DND-41 (cell line): ENCODE results near the gene BCR.
A peak's percentile ranks its signal among the peaks of the same experiment; 100 is the strongest.

Experiments
- ATAC-seq: fragments of 200-7000 bp; cut with Tn5 transposase; 3 replicates; pipeline ENCODE4 v1.9.1; 2021; ENCODE audit warnings: low read depth; ENCODE audit not compliant: insufficient read depth
- DNase-seq: peaks from one replicate; pipeline ENCODE4 v3.0.0-alpha.2; 2020
- H2AFZ ChIP-seq: 2 replicates; pipeline ENCODE4 v1.6.0; 2012; ENCODE audit warnings: low read depth, low read length
- H3K27ac ChIP-seq: 2 replicates; pipeline ENCODE4 v1.5.1; 2012; ENCODE audit warnings: low read length, inconsistent platforms
- H3K27me3 ChIP-seq: fragments of 200-600 bp; sonication (generic); 2 replicates; pipeline ENCODE4 v1.6.0; 2012; ENCODE audit warnings: low read length, mild to moderate bottlenecking, inconsistent platforms; ENCODE audit not compliant: insufficient read depth, poor library complexity
- H3K36me3 ChIP-seq: 2 replicates; pipeline ENCODE4 v1.5.1; 2012; ENCODE audit warnings: low read length, inconsistent platforms; ENCODE audit not compliant: insufficient read depth
- H3K4me1 ChIP-seq: 2 replicates; pipeline ENCODE4 v1.5.1; 2012; ENCODE audit warnings: mild to moderate bottlenecking, low read length; ENCODE audit not compliant: insufficient read depth
- H3K4me2 ChIP-seq: 2 replicates; pipeline ENCODE4 v1.6.0; 2012; ENCODE audit warnings: mild to moderate bottlenecking, moderate library complexity, low read length, inconsistent platforms; ENCODE audit not compliant: insufficient read depth
- H3K4me3 ChIP-seq, 2 experiments: fragments of 200-600 bp in 1 of 2; shearing (Covaris generic) in 1 of 2; 2 replicates each; pipeline ENCODE4 v1.5.1; 2012 to 2016; ENCODE audit warnings: inconsistent platforms in 2 of 2, low read length in 2 of 2, mild to moderate bottlenecking in 2 of 2, low read depth in 1 of 2, moderate library complexity in 1 of 2
- H3K79me2 ChIP-seq: 2 replicates; pipeline ENCODE4 v1.6.0; 2012; ENCODE audit warnings: low read length, inconsistent platforms; ENCODE audit not compliant: insufficient read depth
- H3K9ac ChIP-seq: 2 replicates; pipeline ENCODE4 v1.6.0; 2012; ENCODE audit warnings: low read depth, mild to moderate bottlenecking, inconsistent platforms, low read length, moderate library complexity
- H3K9me3 ChIP-seq: 2 replicates; pipeline ENCODE4 v1.5.1; 2012; ENCODE audit warnings: low read length, moderate library complexity, mild to moderate bottlenecking, inconsistent platforms; ENCODE audit not compliant: insufficient read depth, severe bottlenecking
- H4K20me1 ChIP-seq: 2 replicates; pipeline ENCODE4 v1.6.0; 2012; ENCODE audit warnings: low read length; ENCODE audit not compliant: insufficient read depth
- CTCF ChIP-seq: IDR thresholded peaks from 2 replicates; pipeline ENCODE4 v1.5.1; 2012; ENCODE audit warnings: borderline replicate concordance, low read length, moderate library complexity, mild to moderate bottlenecking; ENCODE audit not compliant: poor library complexity, severe bottlenecking; ENCODE audit errors: extremely low read depth
- EZH2 ChIP-seq: IDR thresholded peaks from 3 replicates; pipeline ENCODE4 v1.6.1; 2012; ENCODE audit warnings: borderline replicate concordance, low read depth, mild to moderate bottlenecking, moderate library complexity, low read length, inconsistent platforms; ENCODE audit not compliant: severe bottlenecking

Gene BCR

GRCh38 chr22:23196165-23196564 is 15.9 kb downstream of the BCR start:
- ATAC-seq (no peak), DNase-seq (no peak)
- H3K27me3 ChIP-seq = no peaks in the 10 kb centered on the region
- peaks cover 55% of the 10 kb centered on the region for H3K36me3 ChIP-seq
- H3K9me3 ChIP-seq = no peaks in the 10 kb centered on the region
- H3K4me3 ChIP-seq = no peak overlapping the region
- no peak overlapping the region for H3K4me2 ChIP-seq
- TF ChIP-seq CTCF = no peak
- no peak for TF ChIP-seq EZH2
- peaks cover 92% of the 10 kb centered on the region for H3K79me2 ChIP-seq
- no peak overlapping the region for H2AFZ ChIP-seq
- H3K27ac ChIP-seq = no peak overlapping the region
- peaks cover 68% of the 10 kb centered on the region for H4K20me1 ChIP-seq
- H3K4me1 ChIP-seq = no peaks in the 10 kb centered on the region
- no peak overlapping the region for H3K9ac ChIP-seq

GRCh38 chr22:23197836-23198235 is 17.5 kb downstream of the BCR start:
- H3K9ac ChIP-seq = no peak overlapping the region
- H3K4me3 ChIP-seq = no peak overlapping the region
- no peak overlapping the region for H3K27ac ChIP-seq
- peaks cover 90% of the 10 kb centered on the region for H3K79me2 ChIP-seq
- peaks cover 40% of the 10 kb centered on the region for H3K36me3 ChIP-seq
- H3K9me3 ChIP-seq = no peaks in the 10 kb centered on the region
- peaks cover 56% of the 10 kb centered on the region for H4K20me1 ChIP-seq
- H3K4me1 ChIP-seq = no peaks in the 10 kb centered on the region
- no peak for ATAC-seq
- no peak for DNase-seq
- H3K27me3 ChIP-seq = no peaks in the 10 kb centered on the region
- no peak overlapping the region for H3K4me2 ChIP-seq
- H2AFZ ChIP-seq = no peak overlapping the region
- TF ChIP-seq CTCF (no peak), EZH2 (no peak)

- peak overlapping the region; percentile 31; the same call in 1 of the 2 replicates for H3K27ac ChIP-seq
- H3K36me3 ChIP-seq = peaks cover 49% of the 10 kb centered on the region
- H3K9me3 ChIP-seq = no peaks in the 10 kb centered on the region
- peaks cover 90% of the 10 kb centered on the region for H3K79me2 ChIP-seq
- no peaks in the 10 kb centered on the region for H3K4me1 ChIP-seq
- no peak overlapping the region for H3K9ac ChIP-seq
- no peak for ATAC-seq
- no peaks in the 10 kb centered on the region for H3K27me3 ChIP-seq
- DNase-seq = no peak
- no peak overlapping the region for H3K4me3 ChIP-seq
- TF ChIP-seq CTCF = no peak
- TF ChIP-seq EZH2 = no peak
- peaks cover 57% of the 10 kb centered on the region for H4K20me1 ChIP-seq
- H3K4me2 ChIP-seq = no peak overlapping the region
- no peak overlapping the region for H2AFZ ChIP-seq
Observed at GRCh38 chr22:23199159-23199558, 18.9 kb downstream of the BCR start.

- Histone ChIP-seq H3K4me2 (no peak overlapping the region), H3K4me3 (no peak overlapping the region), H3K36me3 (peaks cover 66% of the 10 kb centered on the region), H2AFZ (no peak overlapping the region), H3K9ac (no peak overlapping the region), H3K27me3 (no peaks in the 10 kb centered on the region), H3K27ac (0 out of 2 replicates have a peak overlapping the region, but pooled peaks have one; percentile 31), H4K20me1 (peaks cover 68% of the 10 kb centered on the region), H3K4me1 (no peaks in the 10 kb centered on the region), H3K9me3 (no peaks in the 10 kb centered on the region), H3K79me2 (peaks cover 94% of the 10 kb centered on the region)
- ATAC-seq (no peak), DNase-seq (no peak)
- no peak for TF ChIP-seq EZH2
- TF ChIP-seq CTCF = no peak
Observed at GRCh38 chr22:23200898-23201297, 20.6 kb downstream of the BCR start.
